Activated T-cell treated with anti-CD3 and anti-CD28 coated beads, Interleukin-2, amount 50 U/mL, for 72 hours (primary cell): ENCODE measurements around the gene NPAS4. TPM values are rescaled to one million over a fixed set of nuclear protein-coding genes. Genes with fewer than 3 reads are reported as not detected.

Experiments
- total RNA-seq, 2 donors: library from RNA; stranded (reverse); gene quantifications; one replicate each; pipeline ENCODE4 v1.2.3, GENCODE V29; 2022

Gene NPAS4
- total RNA-seq, 2 donors from 2014 or later, result not detected

Other genes with a start within 250 kb of the NPAS4 start
- 10 to 100 TPM; 51.9 to 54.8 TPM for gene KLC2, start 163.3 kb upstream of the NPAS4 start, total RNA-seq
- 100 to 1,000 TPM; 127 to 139 TPM for gene RAB1B, start 152.4 kb upstream of the NPAS4 start, total RNA-seq
- 1 to 10 TPM; 1.2 to 3.5 TPM for gene CNIH2, start 142.9 kb upstream of the NPAS4 start, total RNA-seq
- gene YIF1A, start 131.9 kb upstream of the NPAS4 start, total RNA-seq, result 10 to 100 TPM; 42.9 to 50.8 TPM
- gene TMEM151A, start 129.1 kb upstream of the NPAS4 start, total RNA-seq, result under 1 TPM in 1 of 2 donors, not detected in 1; 0.10 TPM
- gene CD248, start 104.0 kb upstream of the NPAS4 start, total RNA-seq, result 1 to 10 TPM; 3.0 to 3.9 TPM
- 1 to 10 TPM; 1.8 to 2.8 TPM for gene RIN1, start 84.6 kb upstream of the NPAS4 start, total RNA-seq
- gene BRMS1, start 75.9 kb upstream of the NPAS4 start, total RNA-seq, result 10 to 100 TPM; 41.4 to 46.4 TPM
- gene B4GAT1, start 73.4 kb upstream of the NPAS4 start, total RNA-seq, result 1 to 10 TPM; 6.3 to 8.3 TPM
- 1 to 10 TPM; 3.3 to 3.6 TPM for gene SLC29A2, start 49.3 kb upstream of the NPAS4 start, total RNA-seq
- gene MRPL11, start 17.8 kb downstream of the NPAS4 start, total RNA-seq, result 10 to 100 TPM; 57.4 to 66.6 TPM
- gene PELI3, start 45.9 kb downstream of the NPAS4 start, total RNA-seq, result 1 to 10 TPM; 6.2 to 6.6 TPM
- gene DPP3, start 59.4 kb downstream of the NPAS4 start, total RNA-seq, result 10 to 100 TPM; 48.3 to 56.9 TPM
- gene BBS1, start 89.6 kb downstream of the NPAS4 start, total RNA-seq, result 10 to 100 TPM; 18.1 to 18.8 TPM
- gene ZDHHC24, start 125.0 kb downstream of the NPAS4 start, total RNA-seq, result 10 to 100 TPM; 19.8 to 22.0 TPM
- gene ACTN3, start 125.9 kb downstream of the NPAS4 start, total RNA-seq, result under 1 TPM in 1 of 2 donors, not detected in 1; 0.32 TPM
- gene CTSF, start 147.6 kb downstream of the NPAS4 start, total RNA-seq, result 1 to 10 TPM; 6.3 to 6.8 TPM
- gene CCDC87, start 172.0 kb downstream of the NPAS4 start, total RNA-seq, result under 1 TPM; 0.10 to 0.21 TPM
- gene CCS, start 172.2 kb downstream of the NPAS4 start, total RNA-seq, result 10 to 100 TPM; 35.1 to 38.5 TPM
- 10 to 100 TPM; 85.6 to 97.3 TPM for gene RBM14, start 195.6 kb downstream of the NPAS4 start, total RNA-seq
- gene RBM4, start 217.7 kb downstream of the NPAS4 start, total RNA-seq, result 100 to 1,000 TPM; 116 to 135 TPM